Measurements from ENCODE around the gene PLEKHA5. TPM values are rescaled to one million over a fixed set of nuclear protein-coding genes. Genes with fewer than 3 reads are reported as not detected.
"Not testable (repeated sequence)": the region's sequence is repeated elsewhere in the genome, so short reads cannot be mapped to it uniquely, and the experiment has no call there.

The PLEKHA5 gene
- total RNA-seq, 1 experiment from 2014 or later = 7.5 TPM

DNA sequence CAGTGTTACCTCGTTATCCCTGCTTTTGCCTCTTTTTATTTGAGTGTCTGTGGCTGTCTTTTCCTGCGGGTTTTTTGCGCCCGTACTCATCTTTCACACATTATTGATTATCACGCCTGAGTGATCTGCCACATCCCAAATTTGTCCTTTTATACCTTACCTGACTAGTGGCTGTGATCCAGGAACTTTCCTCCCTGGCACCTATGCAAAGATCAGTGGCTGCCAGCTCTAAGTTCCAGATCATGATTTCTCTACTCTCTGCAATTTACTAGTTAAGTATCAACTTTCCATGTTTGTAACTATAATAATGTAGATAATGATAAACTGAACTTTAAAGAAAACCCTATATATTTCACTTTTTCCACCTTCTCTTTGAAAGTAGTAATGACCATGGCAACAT lies 36.9 kb downstream of the PLEKHA5 start:
- DNase-seq (ENCODE audit: low read depth) = no peak

DNA sequence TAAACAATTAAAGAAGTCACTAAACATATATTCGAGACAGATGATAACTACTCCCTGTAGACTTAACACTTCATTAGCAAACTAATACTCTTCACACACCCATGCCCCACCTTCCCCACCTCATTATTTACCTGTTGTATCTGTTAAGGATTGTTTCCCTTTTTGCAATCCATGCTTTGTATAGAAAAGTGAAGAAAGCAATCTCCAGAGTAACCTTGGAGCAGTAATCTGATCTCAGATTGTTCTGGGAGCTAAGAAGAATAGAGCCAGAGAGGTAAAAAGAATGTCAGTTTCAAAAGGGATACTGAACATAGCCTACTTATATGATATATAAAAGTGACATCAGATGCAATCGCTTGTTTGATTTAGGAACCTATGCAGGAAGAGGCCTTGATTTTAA lies 37.4 kb downstream of the PLEKHA5 start:
- no peak for DNase-seq (ENCODE audit: low read depth)

DNA sequence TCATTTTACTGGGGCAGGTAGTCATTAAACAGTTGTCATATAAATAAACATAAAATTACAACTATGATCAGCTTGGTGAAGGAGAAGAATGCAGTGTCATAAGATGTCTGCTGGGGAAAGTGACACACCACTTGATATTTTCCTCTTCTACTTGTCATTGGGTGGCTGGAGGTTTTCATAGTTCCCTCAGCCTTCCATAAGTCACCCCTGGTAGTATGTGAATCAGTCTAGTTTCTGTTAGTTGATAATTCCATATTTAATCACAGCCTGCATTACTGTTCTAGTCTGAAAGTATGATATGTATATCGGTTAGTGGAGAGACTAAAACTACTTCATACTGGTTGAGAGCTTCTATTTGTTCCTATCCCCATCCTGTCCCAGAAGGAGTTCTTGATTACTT lies 38.2 kb downstream of the PLEKHA5 start:
- no peak for DNase-seq (ENCODE audit: low read depth)

DNA sequence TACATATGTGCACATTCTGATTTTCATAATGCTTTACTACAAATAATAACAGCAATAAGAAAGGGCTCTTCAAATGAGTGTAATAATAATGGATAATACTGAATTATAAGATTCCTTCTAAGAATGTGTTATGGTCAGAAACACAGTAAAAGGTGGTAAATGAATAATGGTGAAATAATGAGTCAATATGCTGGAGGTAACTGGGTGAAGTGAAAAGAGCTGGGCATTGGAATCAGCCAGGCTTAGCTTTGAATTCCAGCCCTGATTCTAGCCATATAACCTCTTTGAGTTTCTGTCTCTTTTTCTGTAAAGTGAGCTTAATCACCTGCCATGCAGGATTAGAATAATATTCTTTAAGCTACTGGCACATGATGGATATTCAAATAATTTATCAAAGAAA lies 39.1 kb downstream of the PLEKHA5 start:
- no peak for DNase-seq (ENCODE audit: low read depth)

DNA sequence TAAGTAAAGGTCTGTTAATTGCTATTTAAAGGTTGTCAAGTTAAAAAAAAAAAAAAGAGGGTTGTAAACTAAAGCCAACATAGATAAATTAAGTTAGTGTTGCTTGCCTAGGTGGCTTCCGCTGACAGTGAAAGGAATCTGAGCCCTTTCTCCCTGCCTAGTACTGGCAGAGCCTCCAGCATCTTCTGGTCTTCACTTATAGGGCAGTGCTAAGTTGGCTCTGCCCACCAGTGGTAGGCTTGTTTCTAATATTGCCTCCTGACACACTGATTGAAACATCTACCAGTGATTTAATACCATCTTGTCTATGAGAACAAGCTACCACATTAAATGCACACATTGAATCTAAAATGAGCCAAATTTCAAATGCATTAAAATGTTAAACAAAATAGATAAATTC lies 39.7 kb downstream of the PLEKHA5 start:
- no peak for DNase-seq (ENCODE audit: low read depth)

DNA sequence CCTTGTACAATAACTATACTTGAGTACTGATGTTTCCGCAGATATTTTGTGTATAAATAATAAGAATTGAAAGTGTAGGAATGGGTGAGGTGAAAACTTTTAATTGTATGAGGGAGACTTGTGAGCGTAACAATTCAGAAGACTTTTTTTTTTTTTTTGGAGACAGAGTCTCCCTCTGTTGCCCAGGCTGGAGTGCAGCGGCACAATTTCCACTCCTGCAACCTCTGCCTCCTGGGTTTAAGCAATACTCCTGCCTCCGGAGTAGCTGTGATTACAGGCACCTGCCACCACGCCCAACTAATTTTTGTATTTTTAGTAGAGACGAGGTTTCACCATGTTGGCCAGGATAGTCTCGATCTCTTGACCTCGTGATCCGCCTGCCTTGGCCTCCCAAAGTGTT lies 40.8 kb downstream of the PLEKHA5 start:
- not testable (repeated sequence) for DNase-seq (ENCODE audit: low read depth)

DNA sequence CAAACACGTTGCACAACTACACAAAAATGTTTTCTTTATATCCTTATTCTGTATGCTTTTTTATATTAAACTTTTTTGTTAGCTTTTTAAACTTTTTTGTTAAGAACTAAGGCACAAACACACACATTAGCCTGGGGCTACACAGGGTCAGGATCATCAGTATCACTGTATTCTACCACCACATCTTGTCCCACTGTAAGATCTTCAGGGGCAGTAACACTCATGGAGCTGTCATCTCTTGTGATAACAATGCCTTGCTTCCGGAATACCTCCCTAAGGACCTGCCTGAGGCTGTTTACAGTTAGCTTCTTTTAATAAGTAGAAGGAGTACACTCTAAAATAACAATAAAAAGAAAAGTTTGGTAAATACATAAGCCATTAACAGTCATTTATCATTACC lies 42.2 kb downstream of the PLEKHA5 start:
- peak; percentile 25 for DNase-seq (ENCODE audit: low read depth)

DNA sequence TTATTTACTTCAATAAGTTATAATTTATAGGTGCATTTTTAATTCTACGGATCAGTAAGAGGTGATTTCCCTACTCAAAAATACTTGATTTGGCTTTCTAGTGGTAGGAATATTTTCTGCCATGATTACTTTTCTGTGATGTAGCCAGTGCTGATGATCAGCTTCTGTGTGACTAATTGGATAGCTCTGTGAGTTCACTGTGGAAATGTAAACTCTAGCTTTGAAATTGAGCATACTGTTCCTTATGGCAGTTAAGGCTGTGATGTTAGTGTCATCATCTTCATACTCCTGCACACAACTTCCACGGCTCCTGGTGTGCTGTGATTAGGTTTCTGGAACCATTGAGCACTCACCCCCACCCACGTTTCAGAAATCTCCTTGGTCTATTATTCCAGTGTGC lies 48.2 kb downstream of the PLEKHA5 start:
- no peak for DNase-seq (ENCODE audit: low read depth)

DNA sequence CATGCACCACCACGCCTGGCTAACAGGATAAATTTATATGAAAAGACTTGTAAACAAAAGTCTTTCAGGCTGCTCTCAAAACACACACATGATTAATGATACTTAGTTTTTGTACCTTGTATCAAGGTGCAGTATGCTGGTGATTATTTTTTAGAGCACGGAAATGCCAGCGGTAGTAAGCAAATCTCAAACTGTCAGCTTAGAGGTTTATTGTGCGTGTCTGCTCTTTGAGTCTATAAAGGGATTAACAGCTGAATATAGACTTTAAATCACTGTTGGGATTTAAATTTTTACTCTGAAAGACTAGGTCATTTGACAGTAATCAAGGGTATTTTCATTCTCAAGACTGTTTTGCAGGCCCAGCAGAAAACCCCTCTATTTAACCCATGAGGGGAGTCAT lies 50.5 kb downstream of the PLEKHA5 start:
- no peak for DNase-seq (ENCODE audit: low read depth)

DNA sequence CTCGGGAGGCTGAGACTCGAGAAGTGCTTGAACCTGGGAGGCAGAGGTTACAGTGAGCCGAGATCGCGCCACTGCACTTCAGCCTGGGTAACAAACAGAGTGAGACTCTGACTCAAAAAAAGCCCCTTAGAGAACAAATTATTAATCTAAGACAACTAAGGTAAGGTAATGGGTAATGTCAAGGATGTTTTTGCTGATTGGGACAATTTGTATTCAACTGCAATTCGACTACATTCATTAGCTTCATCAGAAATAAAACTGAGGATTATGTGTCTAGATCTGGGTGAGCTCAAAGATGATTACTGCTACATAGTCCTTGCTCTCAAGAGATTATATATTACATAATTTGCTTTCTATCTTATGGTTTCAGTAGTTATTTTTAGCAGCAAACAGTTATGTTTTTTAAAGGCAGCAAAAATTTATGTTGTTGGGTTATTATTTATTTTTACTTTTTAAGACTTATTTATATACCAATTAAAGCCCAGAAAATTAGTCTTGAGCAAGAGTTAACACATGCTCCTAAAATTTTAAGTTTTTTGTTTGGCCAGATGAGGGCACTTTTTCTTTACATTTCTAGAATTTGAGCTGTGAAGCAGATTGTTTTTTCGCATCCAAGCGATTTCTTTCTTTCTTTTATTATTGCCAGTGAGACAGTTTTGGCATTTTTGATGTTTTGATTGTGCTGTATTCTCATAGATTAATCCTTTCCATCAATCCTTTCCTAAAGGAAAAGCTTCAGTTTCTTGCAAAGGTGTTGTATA lies 52.3 kb downstream of the PLEKHA5 start:
- DNase-seq (ENCODE audit: low read depth) = no peak

DNA sequence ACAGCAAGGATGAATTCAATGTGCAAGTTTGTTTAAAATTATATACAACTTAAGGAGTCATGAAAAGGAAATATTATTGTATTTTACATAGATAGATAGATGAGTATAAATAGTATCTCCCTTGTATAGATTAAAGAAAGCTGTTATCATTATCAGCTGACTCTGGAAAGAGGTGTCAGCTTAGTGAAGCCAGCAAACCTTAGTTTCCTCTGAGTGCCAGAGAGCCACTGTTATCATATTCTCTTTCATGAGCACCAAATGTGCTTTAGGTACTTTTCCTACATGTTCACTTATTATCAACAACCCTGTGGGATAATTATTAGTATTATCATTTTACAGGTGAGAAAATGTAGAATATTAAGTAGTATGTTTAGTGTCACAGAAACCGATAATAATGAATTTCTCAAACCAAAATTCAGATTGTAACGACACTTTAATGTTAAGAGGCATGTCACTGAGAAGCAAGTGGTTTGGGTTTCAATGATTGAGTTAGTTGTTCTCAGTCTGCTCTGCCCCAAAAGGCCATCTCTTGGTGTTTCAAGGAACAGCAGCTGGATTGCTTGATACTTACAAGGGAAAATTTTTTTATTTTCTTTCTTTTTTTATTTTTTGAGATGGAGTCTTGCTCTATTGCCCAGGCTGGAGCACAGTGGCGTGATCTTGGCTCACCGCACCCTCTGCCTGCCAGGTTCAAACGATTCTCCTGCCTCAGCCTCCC lies 53.7 kb downstream of the PLEKHA5 start:
- no peak for DNase-seq (ENCODE audit: low read depth)

DNA sequence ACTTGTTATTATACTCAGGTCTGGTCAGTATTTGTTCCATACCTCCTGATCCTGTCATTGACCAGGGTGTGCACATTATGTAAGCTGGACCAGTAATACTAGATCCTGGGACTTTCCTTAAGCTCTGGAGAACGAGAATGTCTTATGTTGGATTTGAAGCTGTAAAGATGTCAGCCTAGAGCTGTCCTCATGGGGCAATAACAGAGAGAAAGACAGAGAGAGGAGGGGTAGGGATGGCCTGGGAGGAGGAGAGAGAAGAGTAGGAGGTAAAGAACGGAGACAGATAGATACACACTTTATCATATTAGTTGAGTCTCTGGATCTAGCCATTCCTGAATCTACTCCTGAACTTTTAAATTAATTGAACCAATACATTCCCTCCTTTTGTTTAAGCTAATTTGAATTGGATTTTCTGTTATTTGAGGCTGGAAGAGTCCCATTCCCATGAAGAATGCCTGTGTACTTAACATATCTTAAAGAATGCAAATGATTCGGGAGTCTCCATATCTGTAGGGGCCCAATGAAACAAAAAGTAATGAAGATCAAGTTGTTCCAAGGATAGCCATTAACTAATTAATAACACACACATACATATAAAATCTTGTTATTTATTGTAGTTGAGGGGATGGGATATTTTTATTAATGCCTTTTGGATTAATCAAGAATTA lies 55.9 kb downstream of the PLEKHA5 start:
- no peak for DNase-seq (ENCODE audit: low read depth)

DNA sequence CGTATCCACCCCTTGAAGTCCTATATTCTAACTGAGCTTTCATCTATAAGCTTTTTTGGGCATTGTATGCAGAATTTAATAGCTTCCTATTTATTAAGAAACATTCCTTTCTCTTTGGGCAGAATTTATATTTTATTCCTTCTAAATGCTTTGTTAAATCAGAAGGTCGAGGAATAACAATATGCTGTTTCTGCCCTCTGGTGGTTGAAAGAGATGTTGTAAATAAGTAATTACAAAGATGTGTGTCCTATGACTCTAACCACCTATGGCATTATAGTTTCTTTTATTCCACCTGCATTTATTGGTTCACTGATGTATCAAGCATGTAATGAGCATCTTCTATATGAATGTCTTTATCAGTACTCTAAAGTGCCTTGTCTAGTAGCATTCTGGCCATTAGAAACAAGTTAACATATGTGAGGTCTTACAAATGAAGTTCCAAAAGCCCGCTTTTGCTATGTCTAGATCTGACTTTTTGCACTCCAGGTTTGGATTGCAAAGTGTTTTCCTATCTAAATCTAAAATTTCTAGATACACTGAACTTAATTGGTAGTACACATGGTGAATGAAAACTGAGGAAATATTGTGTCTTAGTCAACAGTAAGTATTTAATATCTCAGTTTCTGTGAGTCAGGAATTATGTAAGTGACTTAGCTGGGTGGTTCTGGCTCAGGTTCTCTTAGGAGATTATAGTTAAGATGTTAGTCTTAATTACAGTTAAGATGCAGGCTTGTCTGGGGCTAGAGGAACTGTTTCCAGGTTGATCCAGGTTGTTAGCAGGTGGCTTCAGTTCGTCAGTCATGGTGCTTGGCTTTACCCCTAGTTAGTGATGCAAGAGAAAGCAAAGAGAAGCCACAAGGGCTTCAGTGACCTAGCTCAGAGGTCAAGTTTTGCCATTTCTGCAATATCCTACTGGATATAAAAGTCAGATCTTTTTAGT lies 57.5 kb downstream of the PLEKHA5 start:
- peak; percentile 53 for DNase-seq (ENCODE audit: low read depth)

DNA sequence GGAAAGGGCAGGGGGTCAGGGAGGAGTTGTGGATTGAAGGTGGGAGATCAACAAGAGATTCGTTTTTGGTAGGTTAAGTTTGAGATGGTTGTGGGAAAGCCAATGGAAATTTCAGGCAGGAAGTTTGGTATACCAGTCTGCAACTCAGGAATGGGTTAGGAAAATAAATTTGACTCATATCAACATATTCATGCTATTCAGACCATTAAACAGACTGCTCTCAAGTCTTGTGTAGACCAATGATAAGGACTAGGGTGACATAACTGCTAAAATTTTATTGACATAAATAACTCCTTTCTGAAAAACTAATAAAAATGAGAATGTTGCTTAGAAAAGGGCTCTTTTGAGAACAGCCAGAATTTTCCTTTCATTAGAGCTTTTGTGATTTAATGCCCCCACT lies 60.0 kb downstream of the PLEKHA5 start:
- no peak for DNase-seq (ENCODE audit: low read depth)

DNA sequence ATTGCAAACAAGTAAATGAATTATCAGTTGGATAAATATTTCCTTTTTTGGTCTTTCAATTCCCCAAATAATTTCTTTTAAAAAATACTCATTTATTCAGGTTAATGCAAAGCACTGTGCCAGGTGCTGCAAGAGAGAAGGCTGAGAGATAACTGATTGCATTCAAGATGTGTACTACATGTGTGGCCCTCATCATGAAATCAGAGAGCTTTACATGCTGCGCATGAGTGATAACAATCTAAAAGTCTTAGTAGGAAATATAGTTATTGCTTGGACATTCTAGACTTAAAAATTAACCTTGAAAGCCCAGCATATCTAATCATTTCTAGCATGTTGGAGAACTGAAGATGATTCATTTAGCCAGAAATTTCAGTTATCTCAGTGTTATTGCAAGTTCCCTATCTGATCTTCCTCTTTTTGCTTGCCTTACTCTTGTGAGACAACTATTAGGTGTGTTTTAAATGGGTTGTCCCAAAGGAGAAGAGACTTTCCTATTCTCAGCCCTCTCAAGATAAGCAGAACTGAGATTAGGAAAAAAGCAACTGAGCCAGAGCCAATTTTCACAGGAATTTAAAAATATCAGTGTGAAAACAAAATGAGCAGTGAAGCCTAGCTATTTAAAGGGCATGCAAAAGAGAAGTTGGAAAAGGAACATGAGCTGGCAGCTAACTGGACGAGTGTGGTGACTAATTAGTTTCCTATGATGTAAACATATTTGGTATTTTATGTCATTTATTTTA lies 60.9 kb downstream of the PLEKHA5 start:
- peak; percentile 47 for DNase-seq (ENCODE audit: low read depth)

DNA sequence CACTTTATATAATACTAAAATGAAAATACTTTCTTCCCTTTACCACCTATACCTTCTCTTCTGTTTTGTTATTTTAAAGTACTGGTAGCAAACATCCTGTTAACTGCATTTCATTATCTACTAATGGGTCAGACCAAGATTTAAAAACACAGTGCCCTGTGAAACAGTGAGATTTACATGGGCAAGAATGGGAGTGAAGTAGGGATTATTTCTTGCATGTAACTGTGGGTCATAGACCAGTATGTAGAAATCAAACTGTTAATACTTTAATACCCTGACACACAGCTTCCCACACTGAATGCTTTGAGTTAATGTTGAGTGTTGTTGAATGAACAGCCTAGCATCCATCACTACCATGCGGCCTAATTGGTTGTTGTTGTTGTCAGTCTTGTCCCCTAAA lies 61.6 kb downstream of the PLEKHA5 start:
- DNase-seq (ENCODE audit: low read depth) = no peak

DNA sequence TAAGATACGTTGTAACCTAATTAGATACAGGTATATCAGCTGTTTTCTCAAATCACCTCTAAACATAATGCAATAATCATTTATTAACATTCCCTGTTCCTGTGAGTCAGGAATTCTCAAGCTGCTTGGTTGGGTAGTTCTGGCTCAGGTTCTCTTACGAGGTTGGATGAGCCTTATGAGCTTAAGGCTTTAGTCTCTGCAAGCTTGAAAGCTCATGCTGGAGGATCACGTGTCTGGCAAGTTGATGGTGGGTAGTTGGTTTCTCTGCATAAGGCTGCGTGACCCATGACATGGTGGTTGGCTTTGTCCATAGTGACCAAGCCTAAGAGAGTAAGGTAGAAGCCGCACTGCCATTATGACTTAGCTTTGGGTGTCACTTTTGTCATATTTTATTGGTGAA lies 62.0 kb downstream of the PLEKHA5 start:
- no peak for DNase-seq (ENCODE audit: low read depth)

DNA sequence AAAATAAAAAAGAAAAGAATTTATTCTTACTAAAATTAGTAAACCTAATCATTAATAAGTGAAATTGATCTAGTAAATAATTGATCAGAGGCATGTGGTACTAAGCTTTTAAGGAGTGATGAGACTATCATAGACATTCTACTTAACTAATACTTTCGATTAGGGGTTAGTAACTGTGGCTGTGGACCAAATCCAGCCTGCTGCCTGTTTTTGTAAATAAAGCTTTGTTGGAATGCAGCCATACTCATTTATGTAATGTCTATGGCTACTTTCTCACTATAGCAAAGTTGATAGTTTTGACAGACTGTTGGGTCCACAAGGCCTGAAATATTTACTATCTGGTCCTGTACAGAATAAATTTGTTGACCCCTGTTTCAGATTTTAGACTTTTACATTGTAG lies 63.2 kb downstream of the PLEKHA5 start:
- no peak for DNase-seq (ENCODE audit: low read depth)

DNA sequence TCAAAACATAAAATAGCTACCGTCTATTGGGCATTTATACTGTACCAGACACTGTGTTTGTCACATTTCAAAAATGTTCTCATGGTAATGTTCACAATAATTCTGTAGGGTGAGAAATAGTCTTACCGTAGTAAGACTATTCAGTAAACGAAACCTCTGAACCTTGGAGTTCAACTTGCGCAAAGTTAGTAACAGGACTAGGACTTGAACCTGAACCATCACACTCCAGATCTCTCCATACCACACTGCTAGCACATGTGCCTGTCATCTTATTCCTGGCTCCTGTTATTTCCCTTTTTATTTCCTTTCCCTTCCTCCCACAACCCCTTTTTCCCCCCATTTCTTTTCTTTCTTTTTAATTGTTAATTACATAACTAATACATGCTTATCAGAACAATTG lies 65.4 kb downstream of the PLEKHA5 start:
- no peak for DNase-seq (ENCODE audit: low read depth)

DNA sequence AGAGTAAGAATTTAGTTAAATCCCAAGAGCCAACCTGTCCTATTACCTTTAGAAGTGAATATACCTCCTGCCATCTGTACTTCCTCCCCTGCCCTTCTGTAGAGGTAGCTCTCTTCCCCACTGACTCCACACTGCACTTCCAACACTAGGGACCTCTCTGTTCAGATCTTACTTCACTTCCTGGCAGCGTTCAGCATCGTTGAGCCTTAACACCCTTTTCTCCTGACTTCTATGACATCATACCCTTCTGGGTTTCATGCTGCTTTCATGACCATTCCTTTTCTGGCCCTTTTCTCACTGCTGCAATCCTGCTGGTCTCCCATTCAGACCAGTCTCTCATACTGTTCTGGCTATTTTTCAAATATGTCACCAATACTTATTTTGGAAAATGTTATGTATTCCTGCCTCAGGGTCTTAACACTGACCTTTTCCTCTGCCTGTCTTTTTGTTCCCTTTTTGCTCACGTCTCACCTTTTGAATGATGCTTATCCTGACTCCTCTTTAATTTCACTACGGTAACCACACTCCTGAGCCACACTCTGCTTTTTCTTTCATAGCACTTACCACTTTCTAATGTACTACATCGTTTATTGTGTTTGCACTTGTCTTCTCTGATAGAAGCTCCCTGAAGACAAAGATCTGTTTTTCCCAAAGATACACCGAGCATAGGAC lies 67.6 kb downstream of the PLEKHA5 start:
- no peak for DNase-seq (ENCODE audit: low read depth)

All from LHCN-M2 (cell line).